Hepatocyte (in vitro differentiated cells): ENCODE measurements around the gene HOXD4. TPM values are rescaled to one million over a fixed set of nuclear protein-coding genes. Genes with fewer than 3 reads are reported as not detected.

Source experiments
- DNase-seq: peaks from one replicate; pipeline ENCODE4 v3.0.0-alpha.2; 2016; ENCODE audit warnings: low spot score
- H2AFZ ChIP-seq: fragments of 200-600 bp; sonication (generic); 2 replicates; pipeline ENCODE4 v1.6.0; 2016; ENCODE audit warnings: antibody characterized with exemption, mild to moderate bottlenecking
- H3K27ac ChIP-seq: fragments of 200-600 bp; sonication (generic); 2 replicates; pipeline ENCODE4 v1.5.1; 2016; ENCODE audit warnings: mild to moderate bottlenecking
- H3K27me3 ChIP-seq: fragments of 200-600 bp; sonication (generic); 2 replicates; pipeline ENCODE4 v1.6.1; 2016
- H3K36me3 ChIP-seq: fragments of 200-600 bp; sonication (generic); replicated peaks from 2 replicates; pipeline ENCODE4 v1.5.1; 2016; ENCODE audit warnings: low read depth; ENCODE audit not compliant: insufficient read depth
- H3K4me1 ChIP-seq: fragments of 200-600 bp; sonication (generic); 2 replicates; pipeline ENCODE4 v1.5.1; 2016; ENCODE audit warnings: mild to moderate bottlenecking, moderate library complexity; ENCODE audit not compliant: insufficient read depth
- H3K4me2 ChIP-seq: fragments of 200-600 bp; sonication (generic); 2 replicates; pipeline ENCODE4 v1.6.0; 2016
- H3K4me3 ChIP-seq: fragments of 200-600 bp; sonication (generic); 2 replicates; pipeline ENCODE4 v1.5.1; 2016; ENCODE audit warnings: mild to moderate bottlenecking
- H3K79me2 ChIP-seq: fragments of 200-600 bp; sonication (generic); 2 replicates; pipeline ENCODE4 v1.6.0; 2017; ENCODE audit warnings: mild to moderate bottlenecking
- H3K9me2 ChIP-seq: fragments of 200-600 bp; sonication (generic); replicated peaks from 2 replicates; pipeline ENCODE4 v1.6.0; 2017; ENCODE audit warnings: mild to moderate bottlenecking; ENCODE audit not compliant: insufficient read depth
- H3K9me3 ChIP-seq: fragments of 200-600 bp; sonication (generic); 2 replicates; pipeline ENCODE4 v1.5.1; 2016; ENCODE audit warnings: low read depth, mild to moderate bottlenecking
- H4K20me1 ChIP-seq: fragments of 200-600 bp; sonication (generic); 2 replicates; pipeline ENCODE4 v1.6.0; 2016; ENCODE audit warnings: mild to moderate bottlenecking; ENCODE audit not compliant: insufficient read depth, poor library complexity, severe bottlenecking
- CTCF ChIP-seq: fragments of 200-600 bp; sonication (generic); IDR thresholded peaks from 2 replicates; pipeline ENCODE4 v1.5.1; 2016; ENCODE audit warnings: antibody characterized with exemption, mild to moderate bottlenecking; ENCODE audit not compliant: poor library complexity
- EZH2 ChIP-seq: fragments of 200-600 bp; sonication (generic); IDR thresholded peaks from 2 replicates; pipeline ENCODE4 v1.6.1; 2016; ENCODE audit warnings: antibody characterized with exemption, mild to moderate bottlenecking, borderline replicate concordance
- EZH2phosphoT487 ChIP-seq: fragments of 200-600 bp; sonication (generic); IDR thresholded peaks from one replicate; pipeline ENCODE4 v1.6.1; 2018; ENCODE audit warnings: antibody characterized with exemption, mild to moderate bottlenecking, low read depth, moderate library complexity; ENCODE audit not compliant: unreplicated experiment, severe bottlenecking
- WGBS: methylation state at CpG from one replicate; pipeline ENCODE4 v1.1.6; 2016; ENCODE audit warnings: low lambda C conversion rate; ENCODE audit errors: missing lambda C conversion rate; 5-methylcytosine and 5-hydroxymethylcytosine counted together
- polyA plus RNA-seq: library from polyadenylated mRNA; unstranded; fragments of >200 nt; fragmentation: Nextera tagmentation; extraction: Ambion mirVana; gene quantifications from 2 replicates; pipeline ENCODE4 v1.2.1, GENCODE V29; 2016
- total RNA-seq: library from RNA; depleted of rRNA; stranded (reverse); fragments of >200 nt; gene quantifications from 2 replicates; pipeline ENCODE4 v1.2.3, GENCODE V29; 2014

HOXD4 gene
- total and polyA plus RNA-seq, 2 experiments from 2014 or later: 0.70 TPM; not detected in 1

- Histone ChIP-seq H3K79me2 (no peaks in the 10 kb centered on the region), H3K4me1 (peaks cover 17% of the 10 kb centered on the region), H3K27ac (no peak overlapping the region), H3K4me3 (no peak overlapping the region), H2AFZ (no peak overlapping the region), H3K9me2 (no peaks in the 10 kb centered on the region), H3K4me2 (no peak overlapping the region), H3K36me3 (no peaks in the 10 kb centered on the region), H4K20me1 (no peaks in the 10 kb centered on the region), H3K9me3 (no peaks in the 10 kb centered on the region), H3K27me3 (peaks cover 100% of the 10 kb centered on the region)
- WGBS: 67% methylated on average over 7 of the region's 7 CpGs
- no peak for DNase-seq
- TF ChIP-seq EZH2 (no peak), CTCF (no peak), EZH2phosphoT487 (no peak)
These were observed 24.6 kb downstream of the HOXD4 start for GRCh38 chr2:176175709-176176607.

DNA sequence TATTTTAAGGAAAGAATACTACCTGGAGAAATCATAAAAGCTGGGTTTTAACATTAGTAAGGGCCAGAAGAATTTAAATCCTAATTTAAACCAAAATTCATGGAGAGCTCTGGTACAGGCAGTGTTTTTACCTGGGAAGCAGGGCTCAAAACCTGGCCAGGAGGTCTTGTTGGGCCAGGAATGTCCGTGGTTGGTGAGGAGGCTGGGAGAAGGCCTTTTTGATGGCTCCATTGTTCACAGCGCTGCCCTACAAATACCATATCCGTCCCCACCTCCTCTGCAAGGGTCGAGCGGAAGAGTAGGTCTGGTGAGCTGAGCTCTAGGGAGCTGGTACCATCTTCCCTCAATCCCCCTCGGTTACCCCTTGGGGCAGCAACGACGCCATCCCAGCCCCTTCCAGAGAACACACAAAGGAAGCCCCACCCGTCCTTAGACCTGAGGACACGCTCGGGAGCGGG is 26.3 kb downstream of the HOXD4 start:
- TF ChIP-seq CTCF (no peak), EZH2phosphoT487 (no peak), EZH2 (no peak)
- no peak overlapping the region for H3K27ac ChIP-seq
- H3K4me3 ChIP-seq: peak overlapping the region; percentile 23
- no peak for DNase-seq
- H3K27me3 ChIP-seq: peaks cover 100% of the 10 kb centered on the region
- peaks cover 17% of the 10 kb centered on the region for H3K4me1 ChIP-seq
- H3K36me3 ChIP-seq: no peaks in the 10 kb centered on the region
- H2AFZ ChIP-seq: peak overlapping the region; percentile 63
- WGBS: 14% methylated on average over 10 of the region's 12 CpGs
- H4K20me1 ChIP-seq: no peaks in the 10 kb centered on the region
- H3K9me2 ChIP-seq: no peaks in the 10 kb centered on the region
- no peaks in the 10 kb centered on the region for H3K9me3 ChIP-seq
- H3K4me2 ChIP-seq: peak overlapping the region; percentile 87
- no peaks in the 10 kb centered on the region for H3K79me2 ChIP-seq

GRCh38 chr2:176178038-176178756 is 26.8 kb downstream of the HOXD4 start:
- Histone ChIP-seq H4K20me1 (no peaks in the 10 kb centered on the region), H2AFZ (peak overlapping the region; percentile 63), H3K9me2 (no peaks in the 10 kb centered on the region), H3K27ac (no peak overlapping the region), H3K4me2 (peak overlapping the region; percentile 87), H3K4me1 (peaks cover 17% of the 10 kb centered on the region), H3K36me3 (no peaks in the 10 kb centered on the region), H3K9me3 (no peaks in the 10 kb centered on the region), H3K4me3 (peak overlapping the region; percentile 23), H3K27me3 (peaks cover 100% of the 10 kb centered on the region), H3K79me2 (no peaks in the 10 kb centered on the region)
- 3% methylated on average over 66 of the region's 68 CpGs for WGBS
- no peak for TF ChIP-seq EZH2phosphoT487
- TF ChIP-seq CTCF: no peak
- TF ChIP-seq EZH2: peak; percentile 85
- no peak for DNase-seq
